Measurements from ENCODE around the gene KRTAP5-4.
"Not testable (repeated sequence)": the region's sequence is repeated elsewhere in the genome, so short reads cannot be mapped to it uniquely, and the experiment has no call there.

KRTAP5-4 gene

DNA sequence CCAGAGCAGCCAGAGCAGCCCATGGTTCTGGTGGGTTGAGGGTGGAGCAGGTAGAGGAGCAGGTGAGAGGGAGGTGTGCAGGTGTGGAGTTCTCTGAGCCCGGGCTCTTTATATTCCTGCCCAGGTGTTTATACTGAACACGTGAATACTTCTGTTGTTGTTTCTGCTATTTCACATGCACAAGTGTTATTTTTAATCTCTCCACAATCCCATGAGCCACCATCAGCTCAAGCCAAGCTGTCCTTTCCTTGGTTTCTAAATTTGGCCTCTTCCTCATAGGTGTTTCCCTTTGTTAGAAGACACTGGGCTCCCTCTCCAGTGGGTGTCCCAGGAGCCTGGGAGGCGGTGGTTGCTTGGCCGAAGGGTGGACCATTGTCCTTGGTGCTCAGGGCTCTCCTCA is 13.6 kb downstream of the KRTAP5-4 start, which contains the start of gene KRTAP5-3:
TSS of gene KRTAP5-3 (minus strand) at position 101 of the 400 bp plus-strand sequence. CDS start at position 23, 78 bp downstream.
- H2BK15ac ChIP-seq (ENCODE audit: low read length): no peak within 1 kb of the TSS
- no peaks in the 10 kb centered on the region for H3K36me3 ChIP-seq (replicated peaks in 1 of 2; ENCODE audit: control insufficient read depth in 2 of 2, insufficient read depth in 2 of 2, low read length in 2 of 2)
- H3K27me3 ChIP-seq (ENCODE audit: control insufficient read depth in 3 of 3, insufficient read depth in 3 of 3, low read depth in 1 of 3, low read length in 3 of 3): peaks cover 0 to 41% (median 0%) of the 10 kb centered on the region in 3 experiments
- H2AFZ ChIP-seq (ENCODE audit: low read length): peak within 1 kb of the TSS; percentile 45
- no peak within 1 kb of the TSS for H4K8ac ChIP-seq (ENCODE audit: low read depth, low read length)
- no peak within 1 kb of the TSS for H2AK5ac ChIP-seq (ENCODE audit: low read depth, low read length)
- no peak within 1 kb of the TSS for H3K14ac ChIP-seq (ENCODE audit: low read length)
- no peak within 1 kb of the TSS for H3K4me2 ChIP-seq (ENCODE audit: insufficient read depth, low read length, poor library complexity, severe bottlenecking)
- H3K4me3 ChIP-seq (ENCODE audit: low read length in 2 of 2): no peak within 1 kb of the TSS
- no peak within 1 kb of the TSS for H3K9ac ChIP-seq (ENCODE audit: low read depth, low read length, poor library complexity)
- no peak within 1 kb of the TSS for H2BK120ac ChIP-seq (ENCODE audit: low read depth, low read length)
- H3K79me1 ChIP-seq (ENCODE audit: low read depth, low read length): peaks cover 3% of the 10 kb centered on the region
- no peaks in the 10 kb centered on the region for H3K9me3 ChIP-seq (replicated peaks in 1 of 2; ENCODE audit: control insufficient read depth in 2 of 2, insufficient read depth in 1 of 2, low read depth in 1 of 2, low read length in 2 of 2)
- H3K27ac ChIP-seq (replicated peaks; ENCODE audit: low read length): no peak within 1 kb of the TSS
- WGBS, 2 donors (ENCODE audit: extremely low coverage in 2 of 2, insufficient read length in 2 of 2, insufficient replicate concordance in 1 of 2): no CpG with 5 or more reads among the region's 4 CpGs
- no peak for DNase-seq (ENCODE audit: low spot score)
- H3K4ac ChIP-seq (ENCODE audit: low read length): no peak within 1 kb of the TSS
- H3K4me1 ChIP-seq (ENCODE audit: control insufficient read depth in 2 of 2, insufficient read depth in 1 of 2, low read depth in 1 of 2, low read length in 2 of 2): peaks cover 0 to 8% of the 10 kb centered on the region in 2 donors
- H2BK12ac ChIP-seq (ENCODE audit: low read length): no peak within 1 kb of the TSS
- H3K23ac ChIP-seq (ENCODE audit: low read depth, low read length, poor library complexity): no peak within 1 kb of the TSS
- H3K18ac ChIP-seq (ENCODE audit: low read length): peak within 1 kb of the TSS; percentile 35
- no peak within 1 kb of the TSS for H2BK5ac ChIP-seq (ENCODE audit: low read length)
- H4K91ac ChIP-seq (ENCODE audit: low read depth, low read length, poor library complexity): no peak within 1 kb of the TSS

DNA sequence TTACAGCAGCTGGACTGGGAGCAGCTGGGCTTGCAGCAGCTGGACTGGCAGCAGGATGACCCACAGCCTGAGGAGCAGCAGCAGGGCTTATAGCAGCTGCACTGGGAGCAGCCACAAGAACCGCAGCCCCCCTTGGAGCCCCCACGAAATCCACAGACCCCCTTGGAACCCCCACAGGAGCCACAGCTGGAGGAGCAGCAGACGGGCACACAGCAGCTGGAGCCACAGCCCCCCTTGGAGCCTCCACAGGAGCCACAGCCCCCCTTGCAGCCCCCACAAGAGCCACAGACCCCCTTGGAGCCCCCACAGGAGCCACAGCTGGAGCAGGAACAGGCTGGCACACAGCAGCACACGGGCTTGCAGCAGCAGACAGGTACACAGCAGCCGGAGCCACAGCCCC is 14.0 kb downstream of the KRTAP5-4 start:
- not testable (repeated sequence) for H3K4ac ChIP-seq (ENCODE audit: low read length); H2BK5ac ChIP-seq (ENCODE audit: low read length); H2BK12ac ChIP-seq (ENCODE audit: low read length); H3K18ac ChIP-seq (ENCODE audit: low read length); H3K4me2 ChIP-seq (ENCODE audit: insufficient read depth, low read length, poor library complexity, severe bottlenecking); DNase-seq (ENCODE audit: low spot score); H2AK5ac ChIP-seq (ENCODE audit: low read depth, low read length); H4K8ac ChIP-seq (ENCODE audit: low read depth, low read length); H2BK15ac ChIP-seq (ENCODE audit: low read length); H2AFZ ChIP-seq (ENCODE audit: low read length); H3K9ac ChIP-seq (ENCODE audit: low read depth, low read length, poor library complexity); H3K27ac ChIP-seq (replicated peaks; ENCODE audit: low read length); H3K9me3 ChIP-seq (replicated peaks in 1 of 2; ENCODE audit: control insufficient read depth in 2 of 2, insufficient read depth in 1 of 2, low read depth in 1 of 2, low read length in 2 of 2); H3K4me3 ChIP-seq (ENCODE audit: low read length in 2 of 2); H4K91ac ChIP-seq (ENCODE audit: low read depth, low read length, poor library complexity); H3K23ac ChIP-seq (ENCODE audit: low read depth, low read length, poor library complexity); H3K79me1 ChIP-seq (ENCODE audit: low read depth, low read length); H3K14ac ChIP-seq (ENCODE audit: low read length); H3K36me3 ChIP-seq (replicated peaks in 1 of 2; ENCODE audit: control insufficient read depth in 2 of 2, insufficient read depth in 2 of 2, low read length in 2 of 2); H3K4me1 ChIP-seq (ENCODE audit: control insufficient read depth in 2 of 2, insufficient read depth in 1 of 2, low read depth in 1 of 2, low read length in 2 of 2); H2BK120ac ChIP-seq (ENCODE audit: low read depth, low read length)
- WGBS, 2 donors (ENCODE audit: extremely low coverage in 2 of 2, insufficient read length in 2 of 2, insufficient replicate concordance in 1 of 2): no CpG with 5 or more reads among the region's 5 CpGs
- peaks cover 0 to 41% (median 0%) of the 10 kb centered on the region in 3 experiments for H3K27me3 ChIP-seq (ENCODE audit: control insufficient read depth in 3 of 3, insufficient read depth in 3 of 3, low read depth in 1 of 3, low read length in 3 of 3)

DNA sequence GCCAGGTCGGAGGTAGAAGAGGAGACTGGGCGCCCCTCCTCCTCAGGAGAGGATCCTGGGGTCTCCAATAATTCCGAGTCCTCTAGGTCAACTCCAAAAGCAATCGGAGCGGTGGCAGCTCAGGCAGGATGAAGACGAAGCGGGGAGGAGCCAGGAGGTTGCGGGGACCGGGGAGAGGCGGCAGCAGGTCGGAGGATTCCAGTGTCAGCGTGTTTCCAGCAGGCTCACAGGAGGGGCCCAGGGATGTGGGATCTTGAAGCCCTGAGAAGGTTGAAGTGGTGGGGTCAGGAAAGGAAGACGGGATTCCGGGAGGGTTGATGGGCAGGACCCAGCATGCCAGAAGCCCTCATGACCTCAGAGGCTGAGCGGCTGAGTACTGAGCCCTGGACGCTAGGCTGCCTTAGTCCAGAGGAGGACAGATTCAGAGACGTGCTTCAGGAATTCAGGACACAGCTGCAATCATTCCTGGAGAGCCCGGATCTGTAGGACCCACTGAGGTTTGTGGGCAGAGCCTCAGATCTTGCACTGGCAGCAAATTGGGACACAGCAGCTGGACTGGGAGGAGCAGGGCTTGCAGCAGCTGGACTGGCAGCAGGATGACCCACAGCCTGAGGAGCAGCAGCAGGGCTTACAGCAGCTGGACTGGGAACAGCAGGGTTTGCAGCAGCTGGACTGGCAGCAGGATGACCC is 14.6 kb downstream of the KRTAP5-4 start:
- not testable (repeated sequence) for H3K4me2 ChIP-seq (ENCODE audit: insufficient read depth, low read length, poor library complexity, severe bottlenecking); H4K91ac ChIP-seq (ENCODE audit: low read depth, low read length, poor library complexity); H3K79me1 ChIP-seq (ENCODE audit: low read depth, low read length); H2BK15ac ChIP-seq (ENCODE audit: low read length); H2AK5ac ChIP-seq (ENCODE audit: low read depth, low read length); H3K4me3 ChIP-seq (ENCODE audit: low read length in 2 of 2); H3K9me3 ChIP-seq (replicated peaks in 1 of 2; ENCODE audit: control insufficient read depth in 2 of 2, insufficient read depth in 1 of 2, low read depth in 1 of 2, low read length in 2 of 2); H2BK12ac ChIP-seq (ENCODE audit: low read length); H2BK5ac ChIP-seq (ENCODE audit: low read length); H3K4me1 ChIP-seq (ENCODE audit: control insufficient read depth in 2 of 2, insufficient read depth in 1 of 2, low read depth in 1 of 2, low read length in 2 of 2); H3K27ac ChIP-seq (replicated peaks; ENCODE audit: low read length); H3K9ac ChIP-seq (ENCODE audit: low read depth, low read length, poor library complexity); H3K36me3 ChIP-seq (replicated peaks in 1 of 2; ENCODE audit: control insufficient read depth in 2 of 2, insufficient read depth in 2 of 2, low read length in 2 of 2); DNase-seq (ENCODE audit: low spot score); H4K8ac ChIP-seq (ENCODE audit: low read depth, low read length); H3K14ac ChIP-seq (ENCODE audit: low read length); H3K4ac ChIP-seq (ENCODE audit: low read length); H3K23ac ChIP-seq (ENCODE audit: low read depth, low read length, poor library complexity); H2BK120ac ChIP-seq (ENCODE audit: low read depth, low read length)
- peak overlapping the region; percentile 45 for H2AFZ ChIP-seq (ENCODE audit: low read length)
- no CpG with 5 or more reads among the region's 18 CpGs for WGBS, 2 donors (ENCODE audit: extremely low coverage in 2 of 2, insufficient read length in 2 of 2, insufficient replicate concordance in 1 of 2)
- peaks cover 0 to 41% (median 0%) of the 10 kb centered on the region in 3 experiments for H3K27me3 ChIP-seq (ENCODE audit: control insufficient read depth in 3 of 3, insufficient read depth in 3 of 3, low read depth in 1 of 3, low read length in 3 of 3)
- peak overlapping the region; percentile 35 for H3K18ac ChIP-seq (ENCODE audit: low read length)

DNA sequence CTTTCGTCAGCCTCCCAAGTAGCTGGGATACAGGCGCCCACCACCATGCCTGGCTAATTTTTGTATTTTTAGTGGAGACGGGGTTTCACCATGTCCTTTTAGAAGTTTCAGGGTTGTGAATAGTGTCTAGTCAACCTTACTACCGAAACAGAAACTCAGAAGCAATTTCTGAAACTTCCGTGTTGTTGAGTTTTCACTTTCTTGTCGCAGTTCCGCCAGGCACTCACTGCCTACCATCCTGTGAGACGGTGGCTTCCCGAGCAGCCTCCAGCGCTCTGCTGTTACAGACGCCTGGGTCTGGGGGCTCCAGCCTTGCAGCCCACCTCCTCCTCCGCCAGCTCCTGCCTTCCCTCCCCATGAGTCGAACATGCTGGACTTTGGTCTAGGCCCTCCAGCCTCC is 16.0 kb downstream of the KRTAP5-4 start:
- H2AK5ac ChIP-seq (ENCODE audit: low read depth, low read length); H4K8ac ChIP-seq (ENCODE audit: low read depth, low read length); DNase-seq (ENCODE audit: low spot score); H3K23ac ChIP-seq (ENCODE audit: low read depth, low read length, poor library complexity); H3K14ac ChIP-seq (ENCODE audit: low read length); H3K36me3 ChIP-seq (replicated peaks in 1 of 2; ENCODE audit: control insufficient read depth in 2 of 2, insufficient read depth in 2 of 2, low read length in 2 of 2); H3K4ac ChIP-seq (ENCODE audit: low read length); H3K27ac ChIP-seq (replicated peaks; ENCODE audit: low read length); H2BK5ac ChIP-seq (ENCODE audit: low read length); H3K4me1 ChIP-seq (ENCODE audit: control insufficient read depth in 2 of 2, insufficient read depth in 1 of 2, low read depth in 1 of 2, low read length in 2 of 2); H2AFZ ChIP-seq (ENCODE audit: low read length); H3K18ac ChIP-seq (ENCODE audit: low read length); H3K4me3 ChIP-seq (ENCODE audit: low read length in 2 of 2); H2BK120ac ChIP-seq (ENCODE audit: low read depth, low read length); H4K91ac ChIP-seq (ENCODE audit: low read depth, low read length, poor library complexity); H2BK12ac ChIP-seq (ENCODE audit: low read length); H2BK15ac ChIP-seq (ENCODE audit: low read length); H3K4me2 ChIP-seq (ENCODE audit: insufficient read depth, low read length, poor library complexity, severe bottlenecking); H3K9ac ChIP-seq (ENCODE audit: low read depth, low read length, poor library complexity); H3K79me1 ChIP-seq (ENCODE audit: low read depth, low read length); H3K9me3 ChIP-seq (replicated peaks in 1 of 2; ENCODE audit: control insufficient read depth in 2 of 2, insufficient read depth in 1 of 2, low read depth in 1 of 2, low read length in 2 of 2): not testable (repeated sequence)
- peaks cover 0 to 41% (median 0%) of the 10 kb centered on the region in 3 experiments for H3K27me3 ChIP-seq (ENCODE audit: control insufficient read depth in 3 of 3, insufficient read depth in 3 of 3, low read depth in 1 of 3, low read length in 3 of 3)
- WGBS, 2 donors (ENCODE audit: extremely low coverage in 2 of 2, insufficient read length in 2 of 2, insufficient replicate concordance in 1 of 2): no CpG with 5 or more reads among the region's 13 CpGs

Measured in neuronal stem cell (in vitro differentiated cells).